BLaER1 (cell line): ENCODE data around the gene ACSM3.
A peak's percentile ranks its signal among the peaks of the same experiment; 100 is the strongest.
"Not testable (repeated sequence)": the region's sequence is repeated elsewhere in the genome, so short reads cannot be mapped to it uniquely, and the experiment has no call there.

Source experiments
- H3K27ac ChIP-seq: shearing (Covaris generic); formaldehyde crosslinking; 2 replicates; pipeline ENCODE4 v1.8.1; 2022
- H3K27me3 ChIP-seq: shearing (Covaris generic); formaldehyde crosslinking; 2 replicates; pipeline ENCODE4 v1.8.1; 2022
- H3K36me3 ChIP-seq: shearing (Covaris generic); formaldehyde crosslinking; 2 replicates; pipeline ENCODE4 v1.8.1; 2022
- H3K4me1 ChIP-seq: shearing (Covaris generic); formaldehyde crosslinking; 2 replicates; pipeline ENCODE4 v1.8.1; 2022
- H3K4me2 ChIP-seq: shearing (Covaris generic); formaldehyde crosslinking; 2 replicates; pipeline ENCODE4 v1.8.1; 2022
- H3K4me3 ChIP-seq: shearing (Covaris generic); formaldehyde crosslinking; 2 replicates; pipeline ENCODE4 v1.8.1; 2022
- H3K9ac ChIP-seq: shearing (Covaris generic); formaldehyde crosslinking; 2 replicates; pipeline ENCODE4 v1.8.1; 2022
- H3K9me3 ChIP-seq: shearing (Covaris generic); formaldehyde crosslinking; 2 replicates; pipeline ENCODE4 v1.8.1; 2022
- H4K20me1 ChIP-seq: shearing (Covaris generic); formaldehyde crosslinking; 2 replicates; pipeline ENCODE4 v1.8.1; 2022
- Cebpa-rat ChIP-seq: shearing (Covaris generic); IDR thresholded peaks from 2 replicates; pipeline ENCODE4 v1.8.1; 2022

Gene ACSM3

GRCh38 chr16:20763461-20764232 is at the start of gene ACSM3:
Gene ACSM3, plus strand, starts transcription at chr16:20764014. Its CDS starts 6,021 bp downstream, at chr16:20770035.
- no peak for TF ChIP-seq Cebpa-rat
- H3K9ac ChIP-seq, result no peak within 1 kb of the TSS
- no peak within 1 kb of the TSS for H3K4me2 ChIP-seq
- H4K20me1 ChIP-seq, result no peaks in the 10 kb centered on the region
- peaks cover 8% of the 10 kb centered on the region for H3K4me1 ChIP-seq
- H3K4me3 ChIP-seq, result no peak within 1 kb of the TSS
- peaks cover 23% of the 10 kb centered on the region for H3K9me3 ChIP-seq
- H3K36me3 ChIP-seq, result no peaks in the 10 kb centered on the region
- H3K27me3 ChIP-seq, result no peaks in the 10 kb centered on the region
- H3K27ac ChIP-seq, result no peak within 1 kb of the TSS

GRCh38 chr16:20717718-20718117 is 46.1 kb upstream of the ACSM3 start:
- not testable (repeated sequence) for H3K4me3 ChIP-seq, H3K4me1 ChIP-seq, H3K36me3 ChIP-seq, H3K4me2 ChIP-seq, H4K20me1 ChIP-seq, H3K9ac ChIP-seq, H3K9me3 ChIP-seq, H3K27ac ChIP-seq, H3K27me3 ChIP-seq

GRCh38 chr16:20720251-20720650 is 43.6 kb upstream of the ACSM3 start:
- Histone ChIP-seq H3K27me3 (no peaks in the 10 kb centered on the region), H3K9ac (no peak overlapping the region), H3K4me2 (no peak overlapping the region), H4K20me1 (no peaks in the 10 kb centered on the region), H3K36me3 (no peaks in the 10 kb centered on the region), H3K4me1 (no peaks in the 10 kb centered on the region), H3K9me3 (no peaks in the 10 kb centered on the region), H3K4me3 (no peak overlapping the region), H3K27ac (no peak overlapping the region)
- no peak for TF ChIP-seq Cebpa-rat

GRCh38 chr16:20726661-20727060 is 37.2 kb upstream of the ACSM3 start:
- Histone ChIP-seq H4K20me1 (no peaks in the 10 kb centered on the region), H3K27me3 (no peaks in the 10 kb centered on the region), H3K4me3 (no peak overlapping the region), H3K4me2 (no peak overlapping the region), H3K36me3 (no peaks in the 10 kb centered on the region), H3K27ac (no peak overlapping the region), H3K9ac (no peak overlapping the region), H3K9me3 (no peaks in the 10 kb centered on the region), H3K4me1 (no peaks in the 10 kb centered on the region)
- TF ChIP-seq Cebpa-rat, result no peak

GRCh38 chr16:20727181-20727580 is 36.6 kb upstream of the ACSM3 start:
- Histone ChIP-seq H3K4me2 (no peak overlapping the region), H3K27me3 (no peaks in the 10 kb centered on the region), H3K9me3 (no peaks in the 10 kb centered on the region), H4K20me1 (no peaks in the 10 kb centered on the region), H3K4me1 (no peaks in the 10 kb centered on the region), H3K4me3 (no peak overlapping the region), H3K27ac (no peak overlapping the region), H3K36me3 (no peaks in the 10 kb centered on the region), H3K9ac (no peak overlapping the region)
- no peak for TF ChIP-seq Cebpa-rat

GRCh38 chr16:20729141-20729540 is 34.7 kb upstream of the ACSM3 start:
- no peak overlapping the region for H3K27ac ChIP-seq
- H3K9ac ChIP-seq, result no peak overlapping the region
- H3K36me3 ChIP-seq, result peaks cover 2% of the 10 kb centered on the region; the same call in 1 of the 2 replicates
- no peak for TF ChIP-seq Cebpa-rat
- no peak overlapping the region for H3K4me2 ChIP-seq
- H3K4me3 ChIP-seq, result no peak overlapping the region
- no peaks in the 10 kb centered on the region for H3K9me3 ChIP-seq
- H3K27me3 ChIP-seq, result no peaks in the 10 kb centered on the region
- no peaks in the 10 kb centered on the region; the same call in 1 of the 2 replicates for H4K20me1 ChIP-seq
- H3K4me1 ChIP-seq, result no peaks in the 10 kb centered on the region

- Histone ChIP-seq H3K9ac (no peak overlapping the region), H3K4me1 (no peaks in the 10 kb centered on the region), H3K4me2 (no peak overlapping the region), H3K4me3 (no peak overlapping the region), H3K9me3 (no peaks in the 10 kb centered on the region), H3K27me3 (no peaks in the 10 kb centered on the region), H3K27ac (no peak overlapping the region), H3K36me3 (peaks cover 50% of the 10 kb centered on the region), H4K20me1 (peaks cover 28% of the 10 kb centered on the region)
- no peak for TF ChIP-seq Cebpa-rat
Observed at GRCh38 chr16:20734056-20734455, 29.8 kb upstream of the ACSM3 start.

- Histone ChIP-seq H3K27me3 (no peaks in the 10 kb centered on the region), H3K9ac (no peak overlapping the region), H3K36me3 (peaks cover 54% of the 10 kb centered on the region), H4K20me1 (peaks cover 36% of the 10 kb centered on the region), H3K27ac (no peak overlapping the region), H3K4me3 (no peak overlapping the region), H3K4me2 (no peak overlapping the region), H3K9me3 (no peaks in the 10 kb centered on the region), H3K4me1 (peaks cover 4% of the 10 kb centered on the region)
- no peak for TF ChIP-seq Cebpa-rat
Observed at GRCh38 chr16:20734782-20735181, 29.0 kb upstream of the ACSM3 start.

- Histone ChIP-seq H3K4me1 (peaks cover 11% of the 10 kb centered on the region), H3K9me3 (no peaks in the 10 kb centered on the region), H3K4me3 (no peak overlapping the region), H3K27me3 (no peaks in the 10 kb centered on the region), H3K27ac (no peak overlapping the region), H3K4me2 (no peak overlapping the region), H4K20me1 (peaks cover 43% of the 10 kb centered on the region), H3K9ac (no peak overlapping the region), H3K36me3 (peaks cover 54% of the 10 kb centered on the region)
- TF ChIP-seq Cebpa-rat, result no peak
Observed at GRCh38 chr16:20735490-20735889, 28.3 kb upstream of the ACSM3 start.

- Histone ChIP-seq H3K4me1 (peaks cover 19% of the 10 kb centered on the region), H3K27me3 (no peaks in the 10 kb centered on the region), H3K27ac (peak overlapping the region; percentile 74), H3K9me3 (no peaks in the 10 kb centered on the region), H3K36me3 (peaks cover 41% of the 10 kb centered on the region), H4K20me1 (peaks cover 39% of the 10 kb centered on the region), H3K4me3 (peak overlapping the region; percentile 94), H3K4me2 (peak overlapping the region; percentile 94), H3K9ac (peak overlapping the region; percentile 89)
- TF ChIP-seq Cebpa-rat, result no peak
Observed at GRCh38 chr16:20740007-20740883, 23.6 kb upstream of the ACSM3 start.
